GM19468 (cell line): ENCODE data around the gene CAMSAP2.

Experiments used
- ATAC-seq: cut with Tn5 transposase; IDR thresholded peaks from one replicate; pipeline ENCODE4 v1.9.1; 2021; ENCODE audit warnings: mild to moderate bottlenecking, moderate library complexity, moderate number of reproducible peaks; ENCODE audit not compliant: unreplicated experiment; ENCODE audit errors: extremely low read depth

Gene CAMSAP2

DNA sequence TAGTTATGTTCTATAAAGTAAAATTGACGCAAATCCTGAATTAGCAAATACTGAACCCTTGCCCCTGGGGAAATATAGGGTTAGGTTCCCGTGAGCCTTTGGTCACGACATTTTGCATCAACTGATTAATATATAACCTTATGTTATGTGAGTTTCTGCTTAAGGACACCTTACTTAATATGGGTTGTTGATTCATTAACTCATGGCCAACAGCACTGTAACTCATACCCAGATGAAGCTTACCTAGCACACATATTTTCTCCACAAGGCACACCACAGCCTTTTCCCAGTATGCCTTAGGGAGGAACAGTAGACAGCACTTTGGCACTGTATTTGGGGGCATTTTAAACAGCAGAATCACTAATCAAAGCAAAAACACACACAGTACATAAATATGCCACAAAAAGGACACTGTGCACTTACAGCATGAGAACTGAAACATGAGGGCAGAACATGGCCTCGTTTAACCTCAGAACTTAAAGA lies 171.1 kb downstream of the CAMSAP2 start:
- ATAC-seq, result no peak
